Forelimb muscle (tissue), 1 donor: ENCODE results near the gene MYO5B. TPM values are rescaled to one million over a fixed set of nuclear protein-coding genes. Genes with fewer than 3 reads are reported as not detected.

Source experiments
- DNase-seq: peaks from one replicate; pipeline ENCODE4 v3.0.0-alpha.2; 2013; ENCODE audit warnings: low read depth
- polyA plus RNA-seq: library from polyadenylated mRNA; unstranded; fragments of 120-200 nt; gene quantifications from one replicate; pipeline ENCODE4 v1.2.1, GENCODE V29; 2013; ENCODE audit not compliant: insufficient read length

MYO5B gene
- polyA plus RNA-seq, 1 donor, result 1.6 TPM

DNA sequence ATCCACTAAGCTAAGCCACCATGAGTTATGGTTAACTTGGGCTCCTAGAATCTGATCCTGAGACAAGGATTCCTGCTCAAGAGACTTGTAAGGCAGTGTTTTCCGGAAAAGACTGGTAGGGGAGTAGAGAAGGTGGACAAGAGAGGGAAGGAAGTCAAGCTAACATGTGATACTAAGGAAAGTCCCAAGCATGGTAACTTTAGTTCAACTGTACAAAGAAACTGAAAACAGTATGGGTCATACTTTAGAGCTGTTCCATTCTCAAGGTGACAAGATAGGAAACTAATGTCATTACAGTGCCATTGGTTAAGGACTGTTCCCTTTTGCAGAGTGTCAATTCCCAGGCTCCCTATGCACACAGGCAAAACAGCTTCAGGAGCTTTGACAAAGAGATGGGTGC, 5.8 kb downstream of the MYO5B start:
- DNase-seq, result no peak

- DNase-seq, result no peak
These were observed 6.3 kb downstream of the MYO5B start for GRCh38 chr18:50188652-50189051.

- DNase-seq, result no peak
These were observed 7.3 kb downstream of the MYO5B start for GRCh38 chr18:50187659-50188058.

- no peak for DNase-seq
These were observed 8.6 kb downstream of the MYO5B start for GRCh38 chr18:50186385-50186784.

DNA sequence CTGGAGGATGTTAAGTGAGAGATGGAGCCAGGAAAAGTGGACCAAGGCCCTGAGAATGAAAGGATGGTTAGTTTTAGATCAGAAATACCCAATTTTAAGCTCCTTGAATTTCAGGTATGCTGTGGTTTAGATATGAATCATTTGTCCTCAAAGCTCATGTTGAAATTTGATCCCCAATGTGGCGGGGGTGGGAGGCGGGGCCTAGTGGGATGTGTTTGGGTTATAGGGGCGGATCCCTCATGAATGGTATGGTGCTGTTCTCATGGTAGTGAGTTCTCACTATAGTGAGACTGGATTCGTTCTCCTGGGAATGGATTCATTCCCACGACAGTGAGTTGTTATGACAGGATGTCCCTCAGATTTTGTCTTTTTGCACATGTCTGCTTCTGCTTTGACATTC, 11.4 kb downstream of the MYO5B start:
- DNase-seq, result no peak

DNA sequence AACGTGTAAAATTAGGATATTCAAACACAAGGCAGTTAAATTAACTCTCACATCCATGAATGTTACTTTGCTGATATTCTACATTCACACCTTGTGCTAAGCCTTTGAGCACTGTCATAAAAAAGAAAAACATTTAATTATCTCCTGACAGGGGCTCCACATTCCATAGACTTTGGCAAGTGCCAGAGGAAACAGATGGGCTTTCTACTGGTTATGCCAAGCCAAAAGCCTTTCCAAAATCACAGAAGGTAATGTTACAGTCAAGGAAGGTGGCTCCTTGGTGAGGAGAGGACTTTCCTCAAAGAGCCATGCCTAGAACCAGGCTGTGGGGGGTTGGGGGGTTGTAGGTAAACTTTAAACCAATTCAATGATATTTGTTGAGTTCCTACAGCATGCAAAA, 12.4 kb downstream of the MYO5B start:
- DNase-seq, result no peak

DNA sequence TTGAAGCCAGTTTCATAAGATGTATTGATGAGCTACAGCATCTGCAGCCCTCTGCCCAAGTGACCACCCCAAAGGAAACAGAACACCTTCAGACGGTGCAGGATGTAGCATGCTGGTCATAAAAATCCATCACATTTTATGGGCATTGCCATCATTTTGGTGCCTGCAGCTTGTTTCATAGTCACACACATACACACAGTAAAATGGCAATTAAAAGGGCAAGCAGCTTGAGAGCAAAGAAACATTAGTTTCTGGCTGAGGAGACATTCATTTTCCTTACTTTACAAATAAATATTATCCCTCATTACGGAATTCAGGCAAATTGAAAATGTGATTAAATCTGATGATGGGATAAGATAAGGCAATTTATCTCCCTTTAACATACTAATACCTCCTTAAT, 13.4 kb downstream of the MYO5B start:
- DNase-seq, result no peak

DNA sequence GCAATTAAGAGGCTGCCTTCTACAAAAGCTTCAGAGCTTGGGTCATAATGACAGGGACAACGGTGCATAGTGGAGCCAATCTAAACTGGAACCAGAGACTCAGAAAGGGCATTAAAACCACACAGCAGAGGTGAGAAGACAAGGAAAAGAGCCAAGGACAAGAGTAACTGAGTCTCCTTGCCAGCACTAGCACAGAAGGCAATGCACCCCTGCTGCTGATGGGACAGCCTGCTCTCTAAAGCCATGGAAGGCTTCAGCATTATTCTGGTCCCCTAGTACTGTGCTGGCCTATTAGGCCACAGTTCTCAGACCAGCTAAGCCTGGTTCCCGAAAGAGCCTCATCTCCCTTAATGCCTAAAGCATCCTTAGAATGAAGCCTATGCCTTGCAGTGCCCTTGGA, 15.5 kb downstream of the MYO5B start:
- no peak for DNase-seq

DNA sequence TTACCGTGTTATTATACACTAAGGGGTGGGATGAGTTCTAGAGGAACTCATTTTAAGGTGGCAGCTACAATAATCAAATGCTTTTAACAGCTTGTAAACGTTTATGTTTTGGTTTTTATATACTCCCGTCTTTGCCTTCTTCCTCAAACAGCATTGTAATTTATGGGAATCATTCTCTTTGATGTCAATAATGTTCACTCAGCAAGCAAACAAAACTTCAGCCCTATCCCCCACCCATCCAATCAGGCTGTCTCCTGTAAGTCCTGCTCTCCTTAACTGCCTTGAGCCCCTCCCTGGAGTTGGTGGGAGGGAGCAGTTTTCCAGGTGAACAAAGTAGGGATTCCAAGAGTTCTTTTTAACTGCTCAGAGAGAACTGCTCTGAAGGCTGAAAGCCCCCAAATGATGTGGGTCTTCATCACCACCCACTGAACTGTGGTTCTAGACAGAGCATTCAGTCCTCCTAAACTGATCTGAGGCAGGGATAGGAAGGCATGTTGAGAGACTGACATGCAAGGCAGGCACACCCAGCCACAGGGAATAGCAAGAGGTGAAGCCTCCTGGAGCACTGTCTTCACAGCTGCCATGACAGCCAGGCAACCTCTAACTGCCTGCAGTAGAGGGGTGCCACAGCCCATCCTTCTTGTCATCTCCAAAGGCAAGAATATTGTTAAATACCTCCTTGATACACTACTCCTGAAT, 17.5 kb downstream of the MYO5B start:
- no peak for DNase-seq

DNA sequence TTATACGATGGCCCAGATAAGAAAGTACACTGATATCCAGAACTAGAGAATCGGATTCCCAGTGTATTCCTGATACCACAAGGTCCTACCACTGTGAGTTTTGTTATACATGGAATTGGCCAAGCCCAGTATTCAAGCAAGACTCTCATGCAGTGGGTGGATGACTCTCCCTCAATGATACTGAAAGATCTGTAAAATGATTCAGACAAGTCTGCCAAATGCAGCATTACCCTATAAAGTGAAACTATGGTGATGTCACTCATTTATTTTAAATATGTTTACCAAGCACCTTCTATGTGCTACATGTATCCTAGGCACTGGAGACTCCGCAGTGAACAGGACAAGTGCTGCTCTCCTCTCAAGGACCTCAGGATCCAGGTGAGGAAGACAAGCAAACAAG, 22.6 kb downstream of the MYO5B start:
- DNase-seq, result no peak

GRCh38 chr18:50171406-50171805, 23.5 kb downstream of the MYO5B start:
- DNase-seq, result no peak

- no peak for DNase-seq
These were observed 24.9 kb downstream of the MYO5B start for GRCh38 chr18:50170004-50170403.

- no peak for DNase-seq
These were observed 25.8 kb downstream of the MYO5B start for GRCh38 chr18:50169149-50169548.

DNA sequence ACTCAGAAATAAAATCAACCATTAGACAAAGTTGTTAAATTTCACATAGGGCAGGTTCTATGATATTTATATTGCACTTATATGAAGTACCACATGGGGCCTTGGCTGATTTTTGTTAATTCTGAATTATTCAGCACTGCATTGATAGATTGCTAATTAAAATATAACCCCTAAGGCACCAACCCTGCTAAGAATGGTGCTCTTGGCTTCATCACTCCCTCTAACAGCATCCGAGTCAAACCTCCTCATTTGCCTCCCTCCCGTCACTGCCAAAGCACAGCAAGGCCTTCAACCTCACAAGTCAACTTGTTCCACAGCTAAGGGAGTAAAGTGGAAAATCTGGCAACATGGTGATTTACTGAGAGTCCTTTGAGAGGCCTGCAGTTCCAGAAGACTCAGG, 27.0 kb downstream of the MYO5B start:
- no peak for DNase-seq

DNA sequence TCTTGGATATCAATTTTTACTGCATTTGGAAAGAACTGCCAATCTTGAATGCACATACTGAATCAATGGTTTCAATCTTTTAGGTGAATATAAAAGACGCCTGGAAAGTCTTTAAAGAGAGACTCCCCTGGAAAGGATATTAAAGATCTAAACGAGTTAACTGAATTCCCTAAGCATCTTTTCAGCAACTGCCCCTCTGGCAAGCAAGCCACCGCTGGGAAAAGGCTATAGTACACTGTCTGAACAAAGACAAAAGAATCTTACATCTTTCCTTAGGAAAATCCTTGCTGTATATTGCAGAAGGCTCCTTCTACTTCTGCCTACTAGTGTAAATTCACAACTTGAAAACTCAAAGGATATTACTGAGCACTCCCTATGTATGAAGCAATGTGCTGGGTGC, 28.0 kb downstream of the MYO5B start:
- no peak for DNase-seq

- DNase-seq, result no peak
These were observed 31.4 kb downstream of the MYO5B start for GRCh38 chr18:50163505-50163904.

DNA sequence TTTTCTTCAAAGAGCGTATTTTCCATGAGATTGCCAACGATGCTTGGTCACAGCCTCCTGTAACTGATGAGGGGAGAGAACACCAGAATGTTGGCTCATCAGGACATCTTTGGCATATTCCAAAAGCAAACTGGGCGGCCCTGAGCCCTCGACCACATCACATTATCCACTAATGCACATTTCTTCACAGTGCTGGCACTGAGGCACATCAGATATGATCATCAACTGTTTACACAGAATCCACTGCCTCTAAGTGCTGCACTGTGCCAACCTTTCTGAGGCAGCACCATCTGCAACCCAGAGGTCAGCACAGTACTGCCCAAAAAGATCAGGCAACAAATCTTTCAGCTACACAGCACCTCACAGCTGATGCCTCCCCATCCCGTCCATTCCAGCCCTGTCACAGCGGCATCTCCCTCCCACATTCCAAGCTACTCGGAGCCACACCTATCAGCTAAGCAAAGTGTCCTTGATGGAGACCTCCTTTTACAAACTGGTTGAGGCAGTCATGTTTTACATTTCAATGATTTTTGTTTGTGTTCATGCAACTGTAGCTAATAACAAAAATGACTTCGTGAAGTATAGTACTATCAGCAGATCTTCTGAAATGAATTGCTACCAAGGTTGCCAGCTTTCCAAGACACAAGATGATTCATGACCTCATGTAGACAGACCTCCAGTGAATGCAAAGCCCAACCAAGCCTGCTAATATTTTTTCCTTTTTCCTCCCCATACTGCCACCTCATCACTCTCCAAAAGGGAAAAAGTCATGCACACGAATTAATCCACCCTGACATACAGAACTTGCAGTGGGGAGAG, 32.3 kb downstream of the MYO5B start:
- no peak for DNase-seq

GRCh38 chr18:50161597-50162205, 33.2 kb downstream of the MYO5B start:
- no peak for DNase-seq

DNA sequence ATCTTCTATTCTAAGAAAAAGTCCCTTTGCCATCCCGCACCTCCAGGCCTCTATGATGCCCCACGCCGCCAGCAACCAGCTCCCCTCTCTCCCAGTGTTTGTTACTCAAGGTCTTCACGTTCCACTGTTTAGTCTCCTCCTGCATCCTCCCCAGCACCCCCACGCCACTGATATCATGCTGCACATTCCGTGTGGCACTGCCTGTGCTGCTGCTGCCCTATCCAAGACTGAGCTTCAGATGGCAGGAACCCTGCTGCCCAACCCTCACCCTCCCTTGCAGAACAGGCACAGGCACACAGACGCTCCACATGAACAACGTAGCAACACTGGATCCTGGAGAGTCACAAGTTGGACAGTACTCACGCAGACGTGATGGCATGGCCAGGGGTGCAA, 35.3 kb downstream of the MYO5B start:
- no peak for DNase-seq

GRCh38 chr18:50158866-50159653, 35.9 kb downstream of the MYO5B start:
- DNase-seq, result no peak

DNA sequence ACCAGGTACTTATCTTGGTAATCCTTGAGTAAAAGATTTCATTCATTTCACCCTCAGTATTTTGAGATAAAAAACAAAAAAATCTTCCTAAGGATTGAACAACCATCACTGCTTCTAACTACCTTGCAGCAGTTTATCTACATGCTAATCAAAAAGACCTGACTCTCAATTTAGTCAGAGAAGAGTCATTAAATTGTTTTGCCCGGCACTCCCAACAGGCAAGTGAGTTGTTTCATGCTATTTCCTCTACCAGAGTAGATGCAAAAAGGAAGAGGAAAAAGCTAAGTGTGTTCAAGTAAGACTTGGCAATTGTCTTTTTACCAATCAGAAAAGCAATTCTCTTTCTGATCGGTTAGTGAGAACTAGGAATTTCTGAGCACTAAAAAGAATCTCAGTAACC, 39.5 kb downstream of the MYO5B start:
- DNase-seq, result no peak

DNA sequence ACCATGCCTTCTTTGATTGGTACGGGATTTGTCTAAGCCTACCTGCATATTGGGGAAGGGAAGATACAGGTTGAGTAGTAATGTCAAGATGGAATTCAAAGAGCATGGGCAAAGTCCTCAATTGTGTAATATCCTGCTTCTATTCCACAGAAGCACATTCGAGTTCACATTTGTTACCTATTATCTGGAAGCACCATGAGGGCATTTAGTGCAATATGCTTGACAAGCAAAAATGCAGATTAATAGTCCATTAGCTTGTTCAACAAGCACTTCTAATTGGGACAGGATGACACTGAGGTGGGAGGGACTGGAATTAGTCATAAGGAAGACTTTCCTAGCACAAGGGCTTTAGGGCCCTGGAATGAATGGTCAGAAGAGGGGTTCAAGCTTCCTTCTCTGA, 40.5 kb downstream of the MYO5B start:
- DNase-seq, result no peak
